NCI-H128 (cell line): ENCODE data around the gene DOCK4.
"Not testable (repeated sequence)": the region's sequence is repeated elsewhere in the genome, so short reads cannot be mapped to it uniquely, and the experiment has no call there.

ENCODE experiments used
- DNase-seq: peaks from one replicate; lab custom pipeline; 2025; ENCODE audit not compliant: unreplicated experiment; lab: John Stamatoyannopoulos, UW

The DOCK4 gene

GRCh38 chr7:111919164-111919563 lies 287.0 kb downstream of the DOCK4 start:
- no peak for DNase-seq

DNA sequence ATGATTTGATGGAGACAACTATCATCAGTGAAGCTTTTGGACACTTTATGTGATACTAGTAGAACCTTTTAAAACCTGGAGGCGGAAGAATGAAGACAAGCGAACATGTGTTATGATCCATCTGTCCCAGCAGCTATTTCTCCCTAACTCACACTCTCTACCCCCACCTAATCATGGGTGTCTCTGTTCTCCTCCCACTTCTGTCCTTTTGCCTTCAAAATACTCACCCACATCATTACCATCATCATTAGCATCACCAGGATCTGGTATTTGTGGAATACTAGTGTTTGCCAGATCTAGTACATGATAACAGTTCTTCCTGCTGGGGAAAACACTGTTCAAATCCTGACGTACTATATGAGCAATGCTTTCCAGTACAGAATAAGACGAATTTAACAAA lies 287.7 kb downstream of the DOCK4 start:
- no peak for DNase-seq

- DNase-seq: not testable (repeated sequence)
Observed at GRCh38 chr7:111917404-111917803, 288.8 kb downstream of the DOCK4 start.

- no peak for DNase-seq
Observed at GRCh38 chr7:111914291-111914690, 291.9 kb downstream of the DOCK4 start.

DNA sequence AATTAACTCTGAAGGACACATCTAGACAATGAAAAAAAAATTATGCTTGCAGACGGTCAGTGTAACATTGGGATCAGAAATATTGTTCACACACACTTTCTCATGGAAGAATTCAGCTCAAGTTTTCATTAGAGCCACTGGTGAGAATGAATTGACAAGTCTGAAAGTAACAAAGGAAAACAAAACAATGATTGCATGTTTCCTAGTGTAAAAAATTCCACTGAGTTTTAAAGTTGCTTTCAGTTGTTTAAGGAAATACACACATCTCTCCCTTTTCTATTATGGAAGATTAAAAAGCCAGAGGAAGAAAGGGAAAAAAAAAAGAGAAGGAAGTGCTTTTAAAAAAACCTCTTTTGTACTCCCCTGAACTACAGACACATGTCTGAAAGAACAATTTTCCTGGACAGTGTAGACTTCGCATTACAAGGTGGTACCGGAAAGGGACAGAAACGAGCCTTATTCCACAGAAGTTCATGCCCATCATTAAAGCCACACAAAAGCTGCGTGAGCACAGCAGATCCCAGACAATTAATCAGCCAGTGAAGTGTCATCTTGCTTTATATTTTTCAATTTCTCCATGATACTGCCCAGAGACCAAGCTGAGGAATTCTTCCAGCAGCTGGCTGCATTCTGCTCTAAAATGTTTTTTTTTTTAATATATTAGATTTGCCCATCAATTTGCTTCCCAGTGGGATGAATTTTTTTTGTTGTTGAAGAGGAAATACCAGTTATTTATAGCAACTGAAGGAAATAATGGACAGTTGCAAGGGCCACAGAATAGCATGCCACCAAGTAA lies 294.8 kb downstream of the DOCK4 start:
- DNase-seq: no peak

DNA sequence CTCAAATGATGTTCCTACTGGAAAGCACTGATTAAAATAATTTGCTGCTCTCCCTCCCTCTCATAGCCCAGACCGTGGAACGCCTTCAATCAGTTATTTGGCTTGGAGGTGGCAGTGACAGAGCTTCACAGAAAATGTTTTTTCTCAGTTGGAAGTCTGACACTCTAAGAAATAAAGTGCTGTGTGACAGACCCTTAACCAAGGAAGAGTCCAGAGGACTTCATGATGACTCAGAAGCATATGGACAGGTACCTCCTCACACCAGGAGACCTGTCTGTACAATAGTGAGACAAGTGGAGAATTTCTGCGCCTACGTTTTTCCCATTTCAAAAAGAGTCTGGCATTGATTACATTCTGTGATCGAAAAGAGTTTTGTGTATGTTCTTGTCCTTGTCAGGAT lies 295.5 kb downstream of the DOCK4 start:
- no peak for DNase-seq

DNA sequence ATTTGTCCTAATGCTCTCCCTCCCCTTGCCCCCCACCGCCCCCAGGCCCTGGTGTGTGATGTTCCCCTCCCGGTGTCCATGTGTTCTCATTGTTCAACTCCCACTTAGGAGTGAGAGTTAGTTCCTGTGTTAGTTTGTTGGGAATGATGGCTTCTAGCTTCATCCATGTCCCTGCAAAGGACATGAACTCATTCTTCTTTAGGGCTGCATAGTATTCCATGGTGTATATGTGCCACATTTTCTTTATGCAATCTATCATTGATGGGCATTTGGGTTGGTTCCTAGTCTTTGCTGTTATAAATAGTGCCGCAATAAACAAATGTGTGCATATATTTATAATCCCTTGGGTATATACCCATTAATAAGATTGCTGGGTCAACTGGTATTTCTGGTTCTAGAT lies 297.5 kb downstream of the DOCK4 start:
- not testable (repeated sequence) for DNase-seq

DNA sequence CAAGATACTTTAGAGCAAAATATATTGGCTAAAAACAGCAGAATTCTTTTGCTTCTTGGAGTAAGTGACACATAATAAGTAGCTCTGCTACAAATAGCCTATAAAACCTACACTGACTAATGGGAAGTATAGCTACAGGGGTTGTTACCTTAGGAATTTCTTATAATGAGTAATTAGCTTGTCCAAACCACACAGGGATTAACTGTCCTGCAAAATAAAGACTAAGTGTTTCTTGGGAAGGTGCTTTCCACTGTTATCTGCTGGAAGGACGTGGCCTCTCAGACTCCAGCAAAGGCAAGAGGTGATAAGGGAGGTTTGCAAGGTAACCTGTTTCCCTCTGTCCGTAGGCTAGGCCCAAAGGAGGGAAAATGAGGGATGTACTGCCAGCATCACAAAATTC lies 302.4 kb downstream of the DOCK4 start:
- no peak for DNase-seq

- no peak for DNase-seq
Observed at GRCh38 chr7:111903016-111903415, 303.2 kb downstream of the DOCK4 start.

DNA sequence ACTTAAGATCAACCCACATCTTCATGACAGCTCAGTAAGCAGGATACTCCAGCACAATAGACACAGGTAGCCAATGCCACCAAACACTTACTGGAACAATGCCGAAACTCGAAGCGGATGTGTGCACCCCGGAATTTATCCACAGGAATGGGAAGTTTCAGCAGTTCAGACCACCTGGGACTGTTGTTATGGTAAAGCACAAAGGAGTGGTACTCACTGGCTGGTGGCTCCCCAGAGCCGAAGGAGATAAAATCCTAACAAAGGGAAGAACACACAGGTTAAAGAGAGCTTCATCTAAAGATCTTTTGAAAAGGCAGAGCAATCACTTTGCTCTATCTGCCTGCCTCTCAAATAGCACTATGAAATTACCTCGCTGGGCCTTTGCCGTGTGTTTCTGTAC lies 305.9 kb downstream of the DOCK4 start:
- DNase-seq: no peak

GRCh38 chr7:111895049-111895448 lies 311.1 kb downstream of the DOCK4 start:
- DNase-seq: no peak

- DNase-seq: no peak
Observed at GRCh38 chr7:111894518-111894917, 311.7 kb downstream of the DOCK4 start.

GRCh38 chr7:111893190-111893589 lies 313.0 kb downstream of the DOCK4 start:
- DNase-seq: no peak

DNA sequence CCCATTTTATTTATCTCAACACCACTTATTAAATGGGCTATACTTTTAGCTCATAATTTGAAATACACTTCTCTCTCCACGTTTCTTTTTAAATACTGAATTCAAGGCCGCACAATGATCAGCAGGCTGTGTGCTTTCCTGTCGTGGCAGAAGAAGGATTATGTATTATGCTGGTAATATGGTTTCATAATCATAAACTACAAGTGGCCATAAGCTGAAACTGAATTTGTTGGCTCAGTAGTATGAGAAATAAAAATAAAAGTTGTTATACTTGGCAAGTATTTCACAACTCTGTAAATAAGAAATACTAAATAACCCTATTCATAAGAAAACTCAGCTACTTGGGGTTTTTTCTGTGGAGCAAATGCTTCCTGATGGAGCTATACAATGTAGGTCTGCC lies 313.6 kb downstream of the DOCK4 start:
- DNase-seq: no peak

- DNase-seq: no peak
Observed at GRCh38 chr7:111887734-111888133, 318.5 kb downstream of the DOCK4 start.

GRCh38 chr7:111886233-111886632 lies 320.0 kb downstream of the DOCK4 start:
- DNase-seq: no peak

DNA sequence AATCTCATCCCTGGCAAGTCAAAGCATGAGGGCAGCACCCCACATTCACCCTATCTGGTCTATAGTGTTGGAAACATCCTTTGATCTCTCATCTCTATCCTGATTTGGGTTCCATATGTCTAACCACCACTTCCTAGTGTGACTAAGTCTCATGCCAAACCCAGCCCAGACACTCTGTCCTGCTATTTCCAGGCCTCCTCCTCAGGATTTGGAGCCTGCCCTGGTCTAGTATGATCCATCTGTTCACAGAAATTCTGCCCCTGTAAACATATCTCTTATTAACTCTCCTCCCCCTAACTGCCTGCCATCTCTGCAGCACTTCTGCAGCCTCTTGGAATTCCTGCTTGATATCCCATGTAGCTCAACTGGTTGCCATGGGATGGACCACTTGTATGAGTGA lies 323.0 kb downstream of the DOCK4 start:
- no peak for DNase-seq

DNA sequence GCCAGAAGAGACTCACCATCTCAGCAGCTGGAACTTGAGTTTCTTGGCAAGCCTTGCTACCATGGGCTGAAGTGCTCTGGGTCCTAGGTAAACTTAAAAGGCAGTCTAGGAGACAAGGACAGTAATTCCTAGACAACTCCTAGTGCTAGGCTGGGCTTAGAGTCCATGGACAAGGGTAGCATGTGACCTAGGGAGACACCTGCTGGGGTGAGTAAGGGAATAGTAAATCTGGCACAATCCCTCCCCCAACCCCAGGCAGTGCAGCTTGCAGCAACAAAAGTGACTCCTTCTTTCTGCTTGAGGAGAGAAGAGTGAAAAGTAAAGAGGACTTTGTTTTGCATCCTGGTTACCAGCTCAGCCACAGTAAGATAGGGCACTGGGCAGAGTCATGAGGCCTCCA lies 327.4 kb downstream of the DOCK4 start:
- DNase-seq: no peak

DNA sequence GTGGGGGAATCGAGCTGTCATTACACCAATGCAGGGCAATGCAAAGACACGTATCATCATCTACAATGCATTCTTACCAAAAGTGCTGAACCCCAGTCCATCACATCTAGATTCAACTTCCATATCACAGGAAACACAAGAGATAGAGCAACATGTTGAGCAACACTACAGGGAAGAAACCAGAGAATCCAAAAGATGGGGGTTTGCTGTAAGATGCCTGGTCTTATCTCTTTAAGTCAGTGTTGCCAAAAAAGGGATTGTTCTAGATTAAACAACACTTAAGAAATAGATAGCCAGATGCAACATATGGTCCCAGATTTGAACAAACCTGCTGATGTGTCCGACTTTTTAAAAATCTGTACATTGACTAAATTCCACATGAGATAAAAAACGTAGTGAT lies 328.3 kb downstream of the DOCK4 start:
- no peak for DNase-seq

- DNase-seq: no peak
Observed at GRCh38 chr7:111873963-111874690, 332.1 kb downstream of the DOCK4 start.

DNA sequence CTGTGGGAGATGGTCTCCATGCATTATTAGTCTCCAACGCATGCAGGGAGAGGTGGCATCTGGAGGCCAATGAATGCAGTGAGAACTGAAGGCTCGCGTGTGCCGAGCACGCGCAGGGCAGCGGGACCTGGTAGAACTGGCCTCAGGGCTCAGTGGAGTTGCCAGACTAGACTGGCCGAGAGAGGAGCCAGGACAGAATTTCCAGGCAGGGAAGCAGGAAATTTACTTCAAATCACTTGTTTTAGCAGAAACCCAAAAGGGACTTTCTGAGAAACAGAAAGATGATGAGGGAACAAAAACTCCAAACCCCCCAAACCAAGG lies 332.9 kb downstream of the DOCK4 start:
- no peak for DNase-seq

GRCh38 chr7:111872450-111873325 lies 333.5 kb downstream of the DOCK4 start:
- DNase-seq: no peak
